DND-41 (cell line): ENCODE measurements around the gene SART1.

Experiments used
- ATAC-seq: fragments of 200-7000 bp; cut with Tn5 transposase; 3 replicates; pipeline ENCODE4 v1.9.1; 2021; ENCODE audit warnings: low read depth; ENCODE audit not compliant: insufficient read depth
- DNase-seq: peaks from one replicate; pipeline ENCODE4 v3.0.0-alpha.2; 2020
- H2AFZ ChIP-seq: 2 replicates; pipeline ENCODE4 v1.6.0; 2012; ENCODE audit warnings: low read depth, low read length
- H3K27ac ChIP-seq: 2 replicates; pipeline ENCODE4 v1.5.1; 2012; ENCODE audit warnings: low read length, inconsistent platforms
- H3K27me3 ChIP-seq: fragments of 200-600 bp; sonication (generic); 2 replicates; pipeline ENCODE4 v1.6.0; 2012; ENCODE audit warnings: low read length, mild to moderate bottlenecking, inconsistent platforms; ENCODE audit not compliant: insufficient read depth, poor library complexity
- H3K36me3 ChIP-seq: 2 replicates; pipeline ENCODE4 v1.5.1; 2012; ENCODE audit warnings: low read length, inconsistent platforms; ENCODE audit not compliant: insufficient read depth
- H3K4me1 ChIP-seq: 2 replicates; pipeline ENCODE4 v1.5.1; 2012; ENCODE audit warnings: mild to moderate bottlenecking, low read length; ENCODE audit not compliant: insufficient read depth
- H3K4me2 ChIP-seq: 2 replicates; pipeline ENCODE4 v1.6.0; 2012; ENCODE audit warnings: mild to moderate bottlenecking, moderate library complexity, low read length, inconsistent platforms; ENCODE audit not compliant: insufficient read depth
- H3K4me3 ChIP-seq, 2 experiments: fragments of 200-600 bp in 1 of 2; shearing (Covaris generic) in 1 of 2; 2 replicates each; pipeline ENCODE4 v1.5.1; 2012 to 2016; ENCODE audit warnings: inconsistent platforms in 2 of 2, low read length in 2 of 2, mild to moderate bottlenecking in 2 of 2, low read depth in 1 of 2, moderate library complexity in 1 of 2
- H3K79me2 ChIP-seq: 2 replicates; pipeline ENCODE4 v1.6.0; 2012; ENCODE audit warnings: low read length, inconsistent platforms; ENCODE audit not compliant: insufficient read depth
- H3K9ac ChIP-seq: 2 replicates; pipeline ENCODE4 v1.6.0; 2012; ENCODE audit warnings: low read depth, mild to moderate bottlenecking, inconsistent platforms, low read length, moderate library complexity
- H3K9me3 ChIP-seq: 2 replicates; pipeline ENCODE4 v1.5.1; 2012; ENCODE audit warnings: low read length, moderate library complexity, mild to moderate bottlenecking, inconsistent platforms; ENCODE audit not compliant: insufficient read depth, severe bottlenecking
- H4K20me1 ChIP-seq: 2 replicates; pipeline ENCODE4 v1.6.0; 2012; ENCODE audit warnings: low read length; ENCODE audit not compliant: insufficient read depth
- EZH2 ChIP-seq: IDR thresholded peaks from 3 replicates; pipeline ENCODE4 v1.6.1; 2012; ENCODE audit warnings: borderline replicate concordance, low read depth, mild to moderate bottlenecking, moderate library complexity, low read length, inconsistent platforms; ENCODE audit not compliant: severe bottlenecking
- TF ChIP-seq, protein P1 (sequence below): IDR thresholded peaks from 2 replicates; pipeline ENCODE4 v1.5.1; 2012; ENCODE audit warnings: borderline replicate concordance, low read length, moderate library complexity, mild to moderate bottlenecking; ENCODE audit not compliant: poor library complexity, severe bottlenecking; ENCODE audit errors: extremely low read depth

The SART1 gene

GRCh38 chr11:65944191-65944590, 17.3 kb upstream of the SART1 start:
- Histone ChIP-seq H3K79me2 (no peaks in the 10 kb centered on the region), H3K9ac (no peak overlapping the region), H3K36me3 (no peaks in the 10 kb centered on the region), H3K4me2 (no peak overlapping the region), H3K9me3 (no peaks in the 10 kb centered on the region), H2AFZ (no peak overlapping the region), H3K27me3 (no peaks in the 10 kb centered on the region), H4K20me1 (no peaks in the 10 kb centered on the region), H3K27ac (no peak overlapping the region), H3K4me3 (no peak overlapping the region), H3K4me1 (no peaks in the 10 kb centered on the region)
- ATAC-seq = no peak
- no peak for DNase-seq
- TF ChIP-seq, protein P1, sequence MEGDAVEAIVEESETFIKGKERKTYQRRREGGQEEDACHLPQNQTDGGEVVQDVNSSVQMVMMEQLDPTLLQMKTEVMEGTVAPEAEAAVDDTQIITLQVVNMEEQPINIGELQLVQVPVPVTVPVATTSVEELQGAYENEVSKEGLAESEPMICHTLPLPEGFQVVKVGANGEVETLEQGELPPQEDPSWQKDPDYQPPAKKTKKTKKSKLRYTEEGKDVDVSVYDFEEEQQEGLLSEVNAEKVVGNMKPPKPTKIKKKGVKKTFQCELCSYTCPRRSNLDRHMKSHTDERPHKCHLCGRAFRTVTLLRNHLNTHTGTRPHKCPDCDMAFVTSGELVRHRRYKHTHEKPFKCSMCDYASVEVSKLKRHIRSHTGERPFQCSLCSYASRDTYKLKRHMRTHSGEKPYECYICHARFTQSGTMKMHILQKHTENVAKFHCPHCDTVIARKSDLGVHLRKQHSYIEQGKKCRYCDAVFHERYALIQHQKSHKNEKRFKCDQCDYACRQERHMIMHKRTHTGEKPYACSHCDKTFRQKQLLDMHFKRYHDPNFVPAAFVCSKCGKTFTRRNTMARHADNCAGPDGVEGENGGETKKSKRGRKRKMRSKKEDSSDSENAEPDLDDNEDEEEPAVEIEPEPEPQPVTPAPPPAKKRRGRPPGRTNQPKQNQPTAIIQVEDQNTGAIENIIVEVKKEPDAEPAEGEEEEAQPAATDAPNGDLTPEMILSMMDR = no peak
- no peak for TF ChIP-seq EZH2

GRCh38 chr11:65944767-65945166, 16.8 kb upstream of the SART1 start:
- Histone ChIP-seq H4K20me1 (no peaks in the 10 kb centered on the region), H3K9ac (no peak overlapping the region), H2AFZ (no peak overlapping the region), H3K27ac (no peak overlapping the region), H3K36me3 (no peaks in the 10 kb centered on the region), H3K4me2 (no peak overlapping the region), H3K4me1 (no peaks in the 10 kb centered on the region), H3K79me2 (no peaks in the 10 kb centered on the region), H3K4me3 (no peak overlapping the region), H3K9me3 (no peaks in the 10 kb centered on the region), H3K27me3 (no peaks in the 10 kb centered on the region)
- TF ChIP-seq, protein P1 = no peak
- TF ChIP-seq EZH2 = no peak
- DNase-seq = no peak
- ATAC-seq = no peak

GRCh38 chr11:65945430-65945911, 16.1 kb upstream of the SART1 start, which contains the start of gene TSGA10IP:
TSGA10IP (plus strand) TSS chr11:65945480; CDS start chr11:65945676, 196 bp downstream.
- TF ChIP-seq, protein P1 = no peak
- no peak for TF ChIP-seq EZH2
- no peak within 1 kb of the TSS for H3K4me2 ChIP-seq
- H3K27ac ChIP-seq = no peak within 1 kb of the TSS

More at GRCh38 chr11:65945430-65945911, 16.1 kb upstream of the SART1 start, which contains the start of gene TSGA10IP:
- ATAC-seq (no peak), DNase-seq (no peak)
- Histone ChIP-seq H3K36me3 (no peaks in the 10 kb centered on the region), H3K27me3 (no peaks in the 10 kb centered on the region), H2AFZ (no peak within 1 kb of the TSS), H3K79me2 (no peaks in the 10 kb centered on the region), H4K20me1 (no peaks in the 10 kb centered on the region), H3K4me1 (no peaks in the 10 kb centered on the region), H3K9me3 (no peaks in the 10 kb centered on the region), H3K4me3 (no peak within 1 kb of the TSS), H3K9ac (no peak within 1 kb of the TSS)
